HG02840 (cell line): ENCODE measurements around the gene NUP88.

ENCODE experiments used
- ATAC-seq: cut with Tn5 transposase; IDR thresholded peaks from one replicate; pipeline ENCODE4 v1.9.1; 2021; ENCODE audit warnings: mild to moderate bottlenecking, moderate library complexity, moderate number of reproducible peaks; ENCODE audit not compliant: unreplicated experiment, low FRiP score

NUP88 gene

DNA sequence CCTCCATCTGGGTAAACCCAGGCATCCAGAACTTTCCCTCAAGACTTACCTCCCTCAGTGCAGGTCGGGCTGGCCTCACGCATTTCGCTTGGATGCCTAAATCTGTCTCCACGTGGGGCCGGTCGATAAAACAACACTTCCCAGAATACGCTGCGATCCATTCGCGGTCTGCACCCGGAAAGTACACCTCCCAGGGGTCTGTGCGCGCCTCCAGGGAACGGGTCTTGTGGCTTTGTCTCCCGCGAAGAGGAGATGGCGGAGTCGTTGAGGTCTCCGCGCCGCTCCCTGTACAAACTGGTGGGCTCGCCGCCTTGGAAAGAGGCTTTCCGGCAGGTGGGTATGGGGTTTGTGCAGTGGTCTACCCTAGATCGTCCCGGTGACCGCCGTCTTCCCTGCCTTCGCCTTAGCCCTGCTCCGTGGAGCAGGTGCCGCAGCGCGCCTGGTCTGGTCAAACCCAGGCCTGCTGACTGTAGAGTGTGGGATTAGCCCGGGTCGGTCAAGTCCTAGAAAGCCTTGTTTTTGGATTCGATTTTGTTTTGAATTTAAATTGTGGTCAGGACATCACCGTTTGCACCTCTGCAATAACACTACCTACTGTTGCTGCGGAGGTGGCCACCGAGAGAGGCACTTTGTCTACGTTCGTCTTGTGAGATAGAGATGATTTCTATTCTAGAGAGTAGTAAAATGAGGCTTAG lies 644 bp upstream of the NUP88 start, which contains the start of gene RPAIN:
RPAIN (plus strand) TSS at position 224 of the 695 bp plus-strand sequence; CDS start at position 253, 29 bp downstream.
- peak; percentile 58 for ATAC-seq

DNA sequence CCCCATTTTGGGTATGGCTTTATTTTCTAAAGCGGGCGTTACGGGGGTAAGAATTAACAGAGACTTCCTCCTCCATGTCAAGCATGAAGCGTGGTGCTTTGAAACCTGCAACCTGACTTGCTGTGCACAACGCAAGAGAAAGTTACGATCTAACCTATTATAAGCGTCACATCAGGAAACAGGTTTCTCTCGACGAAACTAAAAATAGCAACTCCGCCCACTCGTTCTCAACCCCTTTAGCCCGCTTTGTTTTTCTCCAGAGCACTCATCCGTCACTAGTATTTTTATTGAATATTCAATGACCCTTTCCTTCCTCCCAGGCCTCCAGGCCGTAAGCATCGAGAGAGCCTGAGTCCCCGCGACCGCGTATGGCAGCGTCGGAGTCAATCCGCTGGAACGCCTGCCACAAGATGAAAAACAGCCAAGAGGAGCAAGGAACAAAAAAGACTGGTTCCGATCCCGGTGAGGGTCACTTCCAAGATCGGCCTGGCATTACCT lies 555 bp downstream of the NUP88 start:
- ATAC-seq: peak; percentile 18

DNA sequence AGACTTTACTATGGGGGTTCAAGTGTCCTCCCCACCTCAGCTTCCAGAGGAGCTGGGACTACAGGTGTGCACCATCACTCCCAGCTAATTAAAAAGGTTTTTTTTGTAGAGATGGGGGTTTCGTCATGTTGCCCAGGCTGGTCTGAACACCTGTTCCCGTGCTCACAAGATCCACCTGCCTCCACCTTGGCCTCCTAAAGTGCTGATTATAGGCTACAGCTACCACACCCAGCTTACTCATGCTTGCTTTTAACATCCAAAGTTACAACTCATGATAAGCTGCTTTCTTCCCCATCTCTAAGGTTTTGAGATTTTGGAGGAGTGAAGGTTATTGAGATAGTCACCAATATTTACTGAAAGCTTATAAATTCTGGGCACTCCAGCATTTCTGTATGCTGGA lies 2.6 kb downstream of the NUP88 start:
- ATAC-seq: no peak

DNA sequence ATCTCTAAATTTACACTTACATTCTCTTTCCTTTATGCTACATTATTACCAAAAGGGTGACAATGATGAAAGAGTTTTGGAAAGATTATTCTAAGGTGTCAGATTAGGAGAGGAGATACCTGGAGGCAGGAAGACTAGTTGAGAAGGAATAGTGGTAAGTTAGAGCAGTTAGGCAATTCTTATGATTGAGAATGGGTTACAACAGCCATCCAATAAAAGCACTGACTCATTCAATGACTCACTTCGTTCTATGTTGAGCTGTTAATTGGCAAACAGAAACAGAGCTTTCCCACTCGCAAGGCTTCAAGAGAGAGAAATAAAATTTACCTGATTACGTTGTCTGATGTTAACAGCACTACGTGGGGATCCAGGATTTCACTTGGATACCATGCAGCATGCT lies 5.8 kb downstream of the NUP88 start:
- no peak for ATAC-seq

DNA sequence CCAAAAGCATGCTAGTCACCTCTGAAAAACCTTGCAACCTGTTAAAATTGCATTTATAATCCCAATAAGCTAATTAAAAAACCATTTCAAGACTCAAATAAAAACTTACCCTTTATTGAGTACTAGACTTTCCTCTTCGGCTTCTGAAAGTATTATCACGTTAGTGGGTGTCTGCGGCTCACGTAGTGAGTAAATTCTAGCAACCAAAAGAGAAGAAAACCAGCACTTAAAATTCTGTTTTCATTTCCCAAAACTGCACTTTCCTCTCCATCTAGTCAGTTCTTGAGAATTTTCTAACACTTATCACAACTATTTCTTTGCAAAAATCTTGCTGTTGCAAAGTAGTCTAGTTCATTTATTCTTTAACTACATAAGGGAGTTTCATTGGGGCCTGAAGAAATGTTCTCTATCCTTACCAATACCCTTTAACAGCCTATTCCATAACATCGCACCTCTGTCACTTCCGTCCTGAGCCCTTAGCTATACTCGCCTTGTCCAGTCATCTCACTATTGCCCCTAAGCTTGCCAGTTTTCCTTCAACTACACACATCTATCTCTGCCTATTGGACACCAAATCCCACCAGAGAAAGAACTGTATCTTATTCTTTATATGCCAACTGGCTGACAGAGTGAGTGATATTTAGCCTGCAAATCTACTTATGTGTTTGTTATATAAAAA lies 8.7 kb downstream of the NUP88 start:
- ATAC-seq: no peak

DNA sequence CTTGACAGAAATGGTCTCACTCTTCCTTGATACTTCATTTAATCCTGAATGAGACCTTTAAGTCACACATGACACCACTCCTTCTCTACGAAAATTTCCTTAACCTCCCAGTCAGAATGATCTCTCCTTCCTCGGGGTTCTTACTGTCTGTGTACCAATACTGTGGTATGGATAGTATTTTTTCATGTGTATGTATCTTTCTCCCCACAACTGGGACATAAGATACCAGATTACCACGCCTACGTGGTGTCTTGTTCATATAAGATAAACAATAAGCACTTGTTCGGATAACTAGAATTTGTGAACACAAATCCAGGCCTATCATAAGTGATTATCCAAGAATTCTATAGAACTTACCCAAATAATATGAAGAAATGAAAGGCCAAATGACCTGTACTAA lies 11.3 kb downstream of the NUP88 start:
- no peak for ATAC-seq

DNA sequence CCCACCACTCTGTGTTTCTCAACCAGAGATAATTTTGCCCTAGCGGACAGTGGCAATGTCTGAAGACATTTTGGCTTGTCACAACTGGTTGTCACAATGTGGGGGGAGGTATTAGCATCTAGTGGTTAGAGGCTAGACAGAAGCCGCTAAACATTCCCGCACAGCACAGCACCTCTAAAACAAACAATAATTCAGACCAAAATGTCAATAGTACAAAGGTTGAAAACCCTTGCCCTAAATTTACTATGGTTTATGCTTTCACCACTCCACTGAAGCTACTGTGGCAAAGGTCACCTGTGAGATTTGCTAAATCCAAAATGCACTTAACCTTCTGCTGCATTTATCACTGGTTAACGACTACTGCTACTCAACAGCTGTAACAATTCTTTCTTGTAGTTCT lies 14.1 kb downstream of the NUP88 start:
- ATAC-seq: no peak

DNA sequence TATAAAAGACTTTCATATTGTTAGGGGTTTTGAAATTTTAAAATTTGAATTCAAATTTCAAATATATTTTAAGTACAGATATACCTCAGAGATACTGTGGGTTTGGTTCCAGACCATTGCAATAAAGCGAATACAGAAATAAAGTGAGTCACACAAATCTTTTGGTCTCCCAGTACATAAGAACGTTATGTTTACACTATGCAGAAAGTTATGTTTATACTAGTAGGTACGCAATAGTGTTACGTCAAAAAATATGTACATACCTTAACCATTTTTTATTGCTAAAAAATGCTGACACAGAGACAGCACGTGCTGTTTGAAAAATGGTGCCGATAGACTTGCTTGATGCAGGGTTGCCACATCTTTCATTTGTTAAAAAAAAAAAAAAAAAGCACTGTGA lies 19.7 kb downstream of the NUP88 start:
- ATAC-seq: no peak

DNA sequence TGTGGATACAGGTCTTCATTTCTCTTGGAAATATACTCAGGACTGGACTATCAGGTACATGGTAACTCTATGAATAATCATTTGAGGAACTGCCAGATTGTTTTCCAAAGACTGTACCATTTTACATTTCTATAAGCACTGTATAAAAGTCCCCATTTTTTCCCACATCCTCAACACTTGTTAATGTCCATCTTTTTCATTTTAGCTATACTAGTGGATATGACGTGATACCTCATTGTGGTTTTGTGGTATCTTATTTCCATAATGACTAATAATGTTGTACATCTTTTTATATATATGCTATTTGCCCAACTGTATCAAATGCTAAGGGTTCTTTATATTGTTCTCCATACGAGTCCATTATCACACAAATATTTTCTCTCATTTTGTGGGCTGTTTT lies 22.9 kb downstream of the NUP88 start:
- ATAC-seq: no peak

DNA sequence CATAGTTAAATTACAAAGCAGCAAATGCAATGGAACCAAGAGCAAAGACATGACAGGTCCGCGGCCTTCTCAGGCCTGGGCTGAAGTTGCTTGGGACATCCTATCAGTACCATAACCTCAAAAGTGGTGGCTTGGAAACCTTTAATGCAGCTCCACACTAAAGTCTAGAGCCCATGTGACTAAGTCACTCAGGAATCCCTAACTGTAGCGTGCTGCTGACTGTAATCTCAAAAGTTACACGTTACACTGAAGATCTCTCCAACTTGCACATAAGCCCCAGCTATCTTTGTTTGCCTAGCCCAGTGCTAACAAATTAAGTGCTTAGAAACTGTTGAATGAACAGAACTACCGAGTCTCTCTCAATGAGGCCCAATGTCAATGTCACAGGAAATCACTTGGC lies 27.8 kb downstream of the NUP88 start:
- no peak for ATAC-seq

DNA sequence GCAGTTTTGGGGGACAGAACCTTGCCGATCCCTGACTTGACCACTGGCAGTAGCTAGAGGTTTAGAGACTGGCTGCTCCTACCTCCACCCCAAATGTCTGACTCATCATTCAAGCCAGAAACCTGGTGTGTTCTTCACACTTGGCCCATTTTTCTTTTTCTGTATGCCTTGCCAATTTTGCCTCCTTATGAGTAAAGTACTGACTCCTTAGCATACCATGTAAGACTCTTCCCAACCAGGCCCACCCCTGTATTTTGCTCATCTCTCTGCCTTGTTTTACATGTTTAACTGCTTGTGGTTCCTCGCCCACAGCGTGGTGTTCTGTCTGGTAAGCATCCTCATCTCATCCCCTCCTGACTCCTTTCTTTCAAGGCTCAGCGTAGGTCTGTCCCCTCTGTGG lies 37.9 kb downstream of the NUP88 start:
- ATAC-seq: no peak

DNA sequence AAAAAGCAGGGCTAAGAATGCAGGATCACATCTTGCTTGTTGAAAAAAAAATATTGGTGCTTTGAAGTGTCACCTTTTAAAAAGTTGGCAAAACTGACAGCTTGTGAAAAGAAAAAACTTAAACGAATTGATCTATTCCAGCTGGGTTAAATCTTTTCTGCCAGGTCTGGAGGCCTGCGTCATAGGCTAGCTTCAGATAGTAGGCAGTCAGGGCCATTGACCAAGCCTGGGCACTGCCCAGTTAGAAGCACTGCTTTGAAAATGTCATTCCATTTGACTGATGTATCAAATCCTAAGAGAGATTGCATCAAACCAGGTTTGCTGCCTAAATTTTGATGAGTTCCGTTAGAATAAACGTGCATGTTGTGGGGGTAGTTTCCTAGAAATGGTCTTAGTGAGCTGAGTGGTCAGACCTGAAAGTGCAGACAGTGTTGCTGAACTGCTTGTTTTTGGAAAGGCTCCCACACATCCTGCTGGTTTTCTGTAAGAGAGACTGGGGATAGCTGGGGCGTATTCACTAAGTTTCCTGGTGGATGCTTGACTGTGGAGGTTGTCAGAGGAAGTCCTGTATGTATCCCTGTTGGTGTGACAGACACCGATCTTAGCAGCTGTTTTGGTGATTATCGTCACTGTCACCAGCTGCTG lies 38.8 kb downstream of the NUP88 start:
- ATAC-seq: no peak

DNA sequence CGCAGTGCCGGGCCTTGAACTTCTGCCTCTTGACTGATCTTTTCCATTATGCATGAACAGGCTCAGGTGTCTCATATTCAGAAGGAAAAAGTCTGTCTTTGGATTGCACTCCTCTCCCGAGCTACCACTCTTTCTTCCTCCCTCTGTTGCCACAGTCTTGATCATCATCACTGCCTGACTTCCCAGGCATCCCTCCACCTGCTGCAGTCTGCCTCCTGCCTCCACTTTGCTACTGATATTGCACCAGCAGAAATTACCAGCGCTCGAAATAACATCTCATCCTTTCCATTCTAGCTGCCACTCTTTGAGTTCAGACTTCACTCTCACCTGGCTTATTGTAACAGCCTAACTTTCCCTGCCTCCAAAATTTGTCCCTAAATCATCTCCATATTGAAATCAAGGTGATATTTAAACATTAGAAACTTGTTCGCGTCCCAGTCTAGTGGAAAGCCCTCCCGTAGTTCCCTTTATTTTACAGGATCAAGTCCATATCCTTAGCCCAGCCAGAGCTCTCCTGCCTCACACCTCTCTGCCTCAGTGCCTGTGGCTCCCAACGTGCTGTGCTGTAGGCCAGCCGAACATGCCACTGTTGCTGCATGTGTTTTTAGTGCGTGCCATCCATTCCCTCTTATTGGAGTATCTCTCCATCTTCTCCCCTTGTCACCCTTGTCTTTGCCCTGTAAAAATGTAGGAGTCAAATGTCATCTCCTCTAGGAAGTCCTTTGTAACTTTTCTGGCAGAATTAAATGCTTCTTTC lies 39.9 kb downstream of the NUP88 start:
- ATAC-seq: no peak

DNA sequence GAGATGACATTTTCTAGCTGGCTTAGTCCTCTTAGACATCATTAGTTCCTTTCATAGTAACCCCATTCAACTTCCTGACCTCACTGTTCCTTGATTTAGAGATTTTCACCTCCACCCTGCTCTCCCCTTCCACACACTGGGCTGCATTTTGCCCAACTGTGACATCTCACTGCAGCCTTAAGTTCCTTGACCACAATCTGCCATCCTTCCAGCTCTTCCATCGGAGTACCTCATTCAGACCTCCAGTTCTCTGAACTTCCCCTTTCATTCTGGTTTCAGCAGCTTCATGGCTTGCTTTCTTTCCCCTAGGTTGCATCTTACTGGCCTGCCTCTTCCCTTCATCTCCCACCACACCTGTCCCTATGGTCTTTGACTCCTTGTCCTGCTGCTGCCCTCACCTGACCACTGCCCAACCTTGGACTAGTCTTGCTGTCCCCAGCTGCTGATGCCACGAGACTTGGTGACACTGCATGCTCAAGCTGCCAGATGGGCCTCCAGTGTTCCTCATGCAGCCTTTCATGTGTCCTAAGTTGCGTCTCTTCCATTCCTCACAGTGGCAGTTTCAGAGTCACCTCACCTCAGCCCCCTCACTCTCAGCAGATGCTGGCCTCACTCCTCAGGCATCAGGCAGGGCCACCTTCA lies 40.8 kb downstream of the NUP88 start:
- ATAC-seq: no peak

DNA sequence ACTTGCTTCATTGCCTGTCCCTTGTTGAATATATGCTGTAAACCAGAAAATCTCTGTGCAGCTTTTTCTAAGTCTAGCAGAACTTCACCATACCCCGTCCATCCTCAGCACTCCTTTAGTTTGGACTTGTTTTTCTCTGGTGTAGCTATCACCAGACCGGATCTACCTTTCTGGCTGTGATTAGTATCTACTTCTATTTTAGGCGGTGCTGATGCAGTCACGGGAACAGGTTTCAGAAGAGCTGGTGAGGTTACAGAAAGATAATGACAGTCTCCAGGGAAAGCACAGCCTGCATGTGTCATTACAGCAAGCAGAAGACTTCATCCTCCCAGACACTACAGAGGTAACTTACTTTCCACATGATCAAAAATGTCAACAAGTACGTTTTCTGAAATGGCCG lies 46.4 kb downstream of the NUP88 start:
- ATAC-seq: no peak

DNA sequence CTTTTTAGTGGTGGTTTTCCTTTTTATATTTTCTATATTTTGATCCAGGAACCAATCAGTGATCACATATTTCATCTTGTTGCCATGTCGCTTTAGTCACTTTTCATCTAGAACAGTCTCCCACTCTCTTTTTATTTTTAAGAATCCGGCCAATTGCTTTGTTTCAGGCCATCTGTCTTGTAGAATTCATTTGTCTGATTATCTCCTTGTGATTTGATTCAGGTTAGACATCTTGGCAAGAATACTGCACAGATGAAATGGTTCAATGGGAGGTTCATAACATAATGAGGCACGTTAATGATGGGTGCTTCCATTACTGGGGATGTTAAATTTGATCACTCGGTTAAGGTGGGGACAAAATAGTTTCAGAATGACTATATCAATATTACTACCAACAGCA lies 49.1 kb downstream of the NUP88 start:
- no peak for ATAC-seq

DNA sequence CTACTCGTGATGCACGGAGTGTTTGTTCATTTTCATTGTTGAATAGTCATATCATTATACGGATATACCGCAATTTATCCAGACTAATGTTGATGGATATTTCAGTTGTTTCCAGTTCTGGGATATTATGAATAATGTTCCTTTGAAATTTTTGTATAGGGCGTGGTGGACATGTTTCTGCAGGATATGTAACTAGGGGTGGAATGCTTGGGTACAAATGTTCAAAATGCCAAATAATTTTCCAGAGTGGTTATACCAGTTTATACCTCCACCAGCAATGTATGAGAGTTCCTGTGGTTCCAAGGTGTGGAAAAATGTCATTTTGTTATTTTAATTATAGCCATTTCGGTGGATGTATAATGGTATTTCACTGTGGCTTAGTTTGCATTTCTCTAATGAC lies 53.6 kb downstream of the NUP88 start:
- ATAC-seq: no peak

DNA sequence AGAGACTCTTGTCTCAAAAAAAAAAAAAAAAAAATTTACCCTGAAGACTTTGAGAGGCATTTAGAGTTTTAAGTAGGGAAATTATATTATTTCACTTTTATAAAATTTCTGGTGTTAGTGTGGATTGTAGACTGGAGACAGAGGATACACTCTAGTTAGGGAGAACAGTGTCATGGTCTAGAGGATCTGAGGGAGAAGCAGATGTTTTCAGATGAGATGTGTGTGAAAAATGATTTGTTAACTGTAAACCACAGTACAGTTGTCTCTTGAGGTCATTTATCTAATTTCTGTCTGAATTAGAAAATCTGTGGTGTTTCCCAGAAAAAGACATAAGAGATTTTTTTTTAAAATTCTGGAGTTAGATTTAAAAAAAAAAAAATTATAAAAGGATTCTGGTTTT lies 54.8 kb downstream of the NUP88 start:
- ATAC-seq: no peak

DNA sequence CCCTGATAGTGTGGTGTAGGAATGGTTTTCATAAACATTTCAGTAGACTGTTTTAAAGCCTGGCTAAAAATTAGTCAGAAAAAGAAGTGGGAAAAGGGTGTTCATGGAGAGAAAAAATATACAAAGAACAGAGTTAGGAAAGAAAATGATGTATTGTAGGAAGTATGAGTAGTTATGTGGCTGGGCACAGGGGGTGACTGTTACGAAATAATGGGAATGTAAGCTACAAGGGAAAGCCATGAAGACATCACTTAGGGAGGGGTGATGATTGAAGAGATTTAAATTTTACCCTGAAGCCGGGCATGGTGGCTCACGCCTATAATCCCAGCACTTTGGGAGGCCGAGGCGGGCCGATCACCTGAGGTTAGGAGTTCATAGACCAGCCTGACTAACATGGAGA lies 55.3 kb downstream of the NUP88 start:
- ATAC-seq: no peak

DNA sequence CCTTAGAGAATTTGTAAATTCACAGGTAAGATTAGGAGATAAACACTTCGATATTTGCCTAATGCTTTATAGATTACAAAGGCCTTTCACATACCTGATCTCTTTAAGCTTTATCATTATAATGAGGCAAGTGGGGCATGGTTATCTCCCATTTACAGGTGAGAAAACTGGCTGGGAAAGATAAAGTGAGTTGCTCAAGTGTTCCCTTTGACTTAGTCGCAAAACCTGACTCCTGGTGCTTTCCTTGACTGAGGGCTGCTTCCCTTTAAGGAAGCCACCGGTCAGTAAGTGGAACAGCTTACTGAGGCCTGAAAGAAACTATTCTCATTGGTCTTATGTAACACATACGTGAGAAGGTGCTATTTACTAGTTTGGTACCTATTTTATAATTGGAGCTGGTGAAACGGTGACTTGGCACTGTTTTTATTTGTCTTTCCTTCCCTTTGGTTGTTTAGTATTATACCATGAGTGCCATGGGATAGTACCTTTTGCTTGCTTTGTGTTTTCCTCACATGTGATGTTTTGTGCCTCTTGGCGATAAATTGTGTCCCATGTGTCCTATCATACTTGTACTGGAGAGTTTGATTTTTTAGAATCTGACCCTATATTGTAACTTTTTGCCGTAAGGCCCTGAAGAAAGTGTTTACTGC lies 57.2 kb downstream of the NUP88 start:
- ATAC-seq: no peak
